HT1080 (cell line): ENCODE measurements around the gene UTP14C. TPM values are rescaled to one million over a fixed set of nuclear protein-coding genes. Genes with fewer than 3 reads are reported as not detected.
A peak's percentile ranks its signal among the peaks of the same experiment; 100 is the strongest.
"Not testable (repeated sequence)": the region's sequence is repeated elsewhere in the genome, so short reads cannot be mapped to it uniquely, and the experiment has no call there.

Experiments
- DNase-seq: peaks from one replicate; pipeline ENCODE4 v3.0.0-alpha.2; 2015; ENCODE audit warnings: low read depth
- total RNA-seq: library from RNA; depleted of rRNA; stranded (reverse); fragments of >200 nt; shearing (Covaris generic); gene quantifications from 2 replicates; pipeline ENCODE4 v1.2.3, GENCODE V29; 2014; rRNA removed

UTP14C gene
- total RNA-seq, 1 experiment from 2014 or later, result 5.9 TPM

GRCh38 chr13:52043675-52044074 lies 19.2 kb downstream of the UTP14C start:
- no peak for DNase-seq

- no peak for DNase-seq
Measured at GRCh38 chr13:52047463-52047862, 23.0 kb downstream of the UTP14C start.

- DNase-seq, result no peak
Measured at GRCh38 chr13:52048516-52048915, 24.0 kb downstream of the UTP14C start.

GRCh38 chr13:52051400-52051799 lies 26.9 kb downstream of the UTP14C start:
- no peak for DNase-seq

GRCh38 chr13:52053460-52053859 lies 29.0 kb downstream of the UTP14C start:
- no peak for DNase-seq

- not testable (repeated sequence) for DNase-seq
Measured at GRCh38 chr13:52061064-52061463, 36.6 kb downstream of the UTP14C start.

GRCh38 chr13:52061587-52061986 lies 37.1 kb downstream of the UTP14C start:
- no peak for DNase-seq

GRCh38 chr13:52067237-52067636 lies 42.7 kb downstream of the UTP14C start:
- DNase-seq, result peak; percentile 6

GRCh38 chr13:52070929-52071523 lies 46.5 kb downstream of the UTP14C start:
- DNase-seq, result peak; percentile 61

Other genes starting within 250 kb of the UTP14C start
- 0.94 and 5.9 TPM in 2 replicates for gene DHRS12, start 220.5 kb upstream of the UTP14C start, total RNA-seq
- not detected in 2 replicates for gene TMEM272, start 179.5 kb upstream of the UTP14C start, total RNA-seq
- gene CCDC70, start 162.7 kb upstream of the UTP14C start, total RNA-seq, result not detected in 2 replicates
- 2.2 and 2.3 TPM in 2 replicates for gene ATP7B, start 13.2 kb upstream of the UTP14C start, total RNA-seq
- 7.8 and 8.7 TPM in 2 replicates for gene ALG11, start 12.3 kb upstream of the UTP14C start, total RNA-seq
- gene NEK5, start 104.4 kb downstream of the UTP14C start, total RNA-seq, result not detected in 2 replicates
- gene NEK3, start 134.9 kb downstream of the UTP14C start, total RNA-seq, result 2.1 and 3.0 TPM in 2 replicates